H7 (cell line): ENCODE measurements around the gene UBASH3B. TPM values are rescaled to one million over a fixed set of nuclear protein-coding genes. Genes with fewer than 3 reads are reported as not detected.

ENCODE experiments used
- DNase-seq: peaks from one replicate; pipeline ENCODE4 v3.0.0; 2012
- H3K27me3 ChIP-seq: 2 replicates; pipeline ENCODE4 v1.6.0; 2011; ENCODE audit warnings: mild to moderate bottlenecking, low read length; ENCODE audit not compliant: control insufficient read depth, insufficient read depth
- H3K36me3 ChIP-seq: replicated peaks from 2 replicates; pipeline ENCODE4 v1.5.1; 2011; ENCODE audit warnings: low read length; ENCODE audit not compliant: control insufficient read depth, insufficient read depth
- H3K4me3 ChIP-seq: 2 replicates; pipeline ENCODE4 v1.5.1; 2011; ENCODE audit warnings: low read depth, mild to moderate bottlenecking, control low read depth, low read length, moderate library complexity; ENCODE audit not compliant: insufficient read depth
- total RNA-seq: library from RNA; depleted of rRNA; stranded (reverse); fragments of >200 nt; shearing (Covaris generic); gene quantifications from 2 replicates; pipeline ENCODE4 v1.2.3, GENCODE V29; 2014

Gene UBASH3B
- total RNA-seq, 1 experiment from 2014 or later = 15.9 TPM

DNA sequence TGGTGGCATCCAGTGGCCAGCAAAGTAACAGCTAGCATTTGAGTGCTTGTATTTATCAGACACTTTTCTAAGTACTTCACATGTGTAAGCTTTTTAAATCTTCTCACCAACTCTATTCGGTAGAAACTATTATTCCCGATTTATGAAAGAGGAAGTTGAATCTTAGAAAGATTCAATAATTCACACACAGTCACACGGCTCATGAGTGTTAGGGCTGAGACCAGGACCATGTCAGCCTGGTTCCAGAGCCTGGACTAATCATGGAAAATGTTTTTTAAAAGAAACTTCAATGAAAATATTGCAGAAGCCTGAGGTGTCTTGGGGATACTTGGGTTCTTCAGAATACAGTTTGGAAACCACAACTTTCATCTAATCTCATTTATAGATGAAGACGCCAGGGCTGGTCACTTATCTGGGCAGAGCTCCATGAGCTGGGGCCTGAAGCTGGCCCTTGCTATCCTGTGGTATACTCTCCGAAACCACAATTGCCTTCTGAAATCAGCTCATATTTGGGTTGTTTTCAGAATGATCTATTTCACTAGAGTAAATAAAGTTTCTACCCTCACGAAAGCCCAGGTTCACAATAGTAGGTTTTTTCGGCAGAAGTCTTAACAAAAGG lies 178.4 kb downstream of the UBASH3B start:
- no peaks in the 10 kb centered on the region for H3K27me3 ChIP-seq
- H3K4me3 ChIP-seq = no peak overlapping the region
- no peak for DNase-seq
- H3K36me3 ChIP-seq = no peaks in the 10 kb centered on the region

GRCh38 chr11:122836916-122837315 lies 181.4 kb downstream of the UBASH3B start:
- no peaks in the 10 kb centered on the region for H3K27me3 ChIP-seq
- no peak for DNase-seq
- no peak overlapping the region for H3K4me3 ChIP-seq
- no peaks in the 10 kb centered on the region for H3K36me3 ChIP-seq

DNA sequence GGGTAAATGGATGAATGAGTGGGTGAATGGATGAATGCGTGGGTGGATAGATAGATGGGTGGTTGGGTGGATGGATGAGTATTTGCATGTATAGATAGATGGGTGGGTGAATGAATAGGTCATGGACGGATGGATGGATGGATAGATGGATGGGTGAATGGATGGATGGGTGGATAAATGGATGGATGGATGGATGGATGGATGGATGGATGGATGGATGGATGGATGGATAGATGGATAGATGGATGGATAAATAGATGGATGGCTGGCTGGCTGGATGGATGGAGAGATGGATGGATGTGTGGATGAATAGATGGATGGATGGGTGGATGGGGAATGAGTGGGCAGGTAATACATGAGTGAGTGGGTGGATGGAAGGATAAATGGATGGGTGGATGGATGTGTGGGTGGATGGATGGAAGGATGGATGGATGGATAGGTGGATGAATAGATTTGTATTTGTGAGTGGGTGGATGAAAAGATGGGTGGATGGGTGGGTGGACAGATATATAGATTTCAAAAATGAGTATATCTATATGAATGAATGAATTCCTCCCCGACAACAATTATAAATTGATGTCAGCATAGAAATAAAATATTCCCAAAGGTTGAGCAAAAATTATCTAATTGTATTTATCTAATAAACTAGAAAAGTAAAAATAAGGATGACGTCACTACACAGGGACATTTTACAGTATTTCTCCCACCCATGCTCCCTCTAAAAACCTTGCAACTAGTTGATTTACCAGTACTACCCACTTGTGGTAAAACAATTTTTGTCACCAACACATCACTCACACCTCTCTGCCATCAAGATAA lies 182.2 kb downstream of the UBASH3B start:
- H3K36me3 ChIP-seq = no peaks in the 10 kb centered on the region
- no peak overlapping the region for H3K4me3 ChIP-seq
- no peaks in the 10 kb centered on the region for H3K27me3 ChIP-seq
- DNase-seq = no peak

DNA sequence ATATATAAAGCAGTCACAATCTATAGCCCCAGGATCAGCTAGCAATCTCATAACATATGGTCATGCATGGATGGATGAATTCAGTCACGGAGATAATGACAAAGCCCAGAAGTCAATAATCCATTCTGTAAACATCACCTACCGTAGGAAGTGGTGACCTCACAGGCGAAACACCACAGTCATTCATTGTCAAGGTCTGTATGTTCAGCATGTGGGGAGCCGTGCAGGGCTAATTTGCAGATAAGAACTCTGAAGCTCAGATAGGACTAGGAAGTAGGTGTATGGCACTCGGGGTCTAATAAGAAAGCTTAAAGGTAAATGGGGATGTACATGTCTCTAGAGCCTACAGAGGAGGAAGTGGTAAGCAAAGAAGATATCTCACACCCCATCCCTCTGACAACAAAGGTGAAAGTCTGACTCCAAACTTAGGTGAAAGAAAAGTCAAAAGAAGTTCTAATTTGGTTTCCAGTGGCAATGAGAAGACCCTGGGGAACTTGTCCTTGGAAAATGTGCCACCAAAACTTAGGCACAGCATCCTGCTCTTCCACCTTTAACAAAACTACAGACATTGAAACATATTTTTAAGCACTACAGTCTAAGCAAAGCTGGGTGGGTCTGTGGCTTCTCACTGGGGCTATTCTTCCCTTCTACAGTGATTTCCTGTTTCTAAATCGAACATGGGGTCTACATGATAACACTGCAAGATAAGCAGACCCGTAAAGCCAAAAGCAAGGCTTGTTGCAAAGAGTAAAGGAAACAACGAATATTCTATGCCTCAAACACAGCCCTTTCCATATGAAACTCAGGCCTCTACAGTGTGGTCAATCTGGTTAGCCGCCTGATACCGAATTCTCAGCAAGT lies 188.0 kb downstream of the UBASH3B start:
- DNase-seq = no peak
- Histone ChIP-seq H3K27me3 (no peaks in the 10 kb centered on the region), H3K4me3 (no peak overlapping the region), H3K36me3 (no peaks in the 10 kb centered on the region)

GRCh38 chr11:122847466-122847865 lies 191.9 kb downstream of the UBASH3B start:
- no peaks in the 10 kb centered on the region for H3K27me3 ChIP-seq
- H3K36me3 ChIP-seq = no peaks in the 10 kb centered on the region
- no peak for DNase-seq
- H3K4me3 ChIP-seq = no peak overlapping the region

GRCh38 chr11:122848186-122848585 lies 192.7 kb downstream of the UBASH3B start:
- Histone ChIP-seq H3K36me3 (no peaks in the 10 kb centered on the region), H3K4me3 (no peak overlapping the region), H3K27me3 (no peaks in the 10 kb centered on the region)
- DNase-seq = no peak

DNA sequence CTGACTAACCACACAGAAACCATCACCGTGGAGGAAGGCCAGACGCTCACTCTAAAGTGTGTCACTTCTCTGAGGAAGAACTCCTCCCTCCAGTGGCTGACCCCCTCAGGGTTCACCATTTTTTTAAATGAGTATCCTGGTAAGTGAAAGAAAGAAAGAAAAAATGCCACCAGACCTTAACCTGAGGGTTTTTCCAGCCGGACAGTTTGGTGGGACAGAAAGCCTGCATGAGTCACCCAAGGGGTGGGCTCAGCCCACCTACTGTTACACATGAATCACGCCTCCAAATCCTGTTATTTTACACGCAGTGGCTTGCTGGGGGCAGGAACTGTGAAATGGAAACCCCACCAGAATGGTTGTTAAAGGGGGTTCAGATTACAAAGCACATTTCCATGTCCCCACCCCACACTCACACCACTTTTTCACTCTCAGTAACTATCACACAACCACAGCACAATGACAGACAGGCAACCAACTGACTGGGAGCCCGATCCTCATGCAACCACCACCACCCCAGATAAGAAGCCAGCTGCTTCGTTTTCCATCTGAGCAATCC lies 194.6 kb downstream of the UBASH3B start:
- Histone ChIP-seq H3K36me3 (no peaks in the 10 kb centered on the region), H3K4me3 (no peak overlapping the region), H3K27me3 (no peaks in the 10 kb centered on the region)
- DNase-seq = no peak

GRCh38 chr11:122851366-122851966 lies 195.9 kb downstream of the UBASH3B start:
- no peaks in the 10 kb centered on the region for H3K27me3 ChIP-seq
- no peak for DNase-seq
- H3K4me3 ChIP-seq = no peak overlapping the region
- H3K36me3 ChIP-seq = no peaks in the 10 kb centered on the region

GRCh38 chr11:122852074-122852795 lies 196.7 kb downstream of the UBASH3B start:
- no peak overlapping the region for H3K4me3 ChIP-seq
- DNase-seq = no peak

DNA sequence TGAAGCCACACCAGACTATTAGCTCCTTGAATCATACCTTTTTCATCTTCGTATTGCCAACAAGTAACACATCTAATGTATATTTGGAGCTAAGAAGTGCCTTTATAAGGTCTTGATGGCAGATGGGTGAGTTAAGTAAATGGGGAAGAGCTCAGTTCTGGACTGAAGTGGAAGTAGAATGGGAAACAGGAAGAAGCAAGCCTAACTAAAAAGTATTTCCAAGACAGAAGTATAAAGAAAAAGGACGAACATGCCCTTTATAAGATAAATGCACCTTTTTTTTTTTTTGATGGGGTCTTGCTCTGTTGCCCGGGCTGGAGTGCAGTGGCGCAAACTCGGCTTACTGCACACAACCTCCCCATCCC lies 197.3 kb downstream of the UBASH3B start:
- Histone ChIP-seq H3K36me3 (no peaks in the 10 kb centered on the region), H3K27me3 (no peaks in the 10 kb centered on the region), H3K4me3 (no peak overlapping the region)
- no peak for DNase-seq

More at GRCh38 chr11:122852074-122852795, 196.7 kb downstream of the UBASH3B start:
- H3K27me3 ChIP-seq = no peaks in the 10 kb centered on the region
- no peaks in the 10 kb centered on the region for H3K36me3 ChIP-seq

DNA sequence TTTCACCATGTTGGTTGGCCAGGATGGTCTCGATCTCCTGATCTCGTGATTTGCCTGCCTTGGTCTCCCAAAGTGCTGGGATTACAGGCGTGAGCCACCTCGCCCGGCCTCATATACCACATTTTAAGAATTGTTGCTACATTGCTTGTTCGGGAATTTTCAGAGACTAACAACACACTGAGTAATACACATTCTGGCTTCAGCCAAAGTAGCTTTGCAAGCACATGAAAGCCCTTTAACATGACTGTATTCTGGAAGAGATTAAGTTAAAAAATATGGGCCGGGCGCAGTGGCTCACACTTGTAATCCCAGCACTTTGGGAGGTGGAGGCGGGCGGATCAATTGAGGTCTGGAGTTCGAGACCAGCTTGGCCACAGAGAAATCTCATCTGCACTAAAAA lies 197.7 kb downstream of the UBASH3B start:
- Histone ChIP-seq H3K4me3 (no peak overlapping the region), H3K36me3 (no peaks in the 10 kb centered on the region), H3K27me3 (no peaks in the 10 kb centered on the region)
- no peak for DNase-seq

- no peaks in the 10 kb centered on the region for H3K27me3 ChIP-seq
- H3K4me3 ChIP-seq = no peak overlapping the region
- DNase-seq = peak; percentile 67
Measured at GRCh38 chr11:122853971-122854446, 198.5 kb downstream of the UBASH3B start.

GRCh38 chr11:122861631-122862030 lies 206.1 kb downstream of the UBASH3B start:
- Histone ChIP-seq H3K36me3 (no peaks in the 10 kb centered on the region), H3K27me3 (no peaks in the 10 kb centered on the region), H3K4me3 (no peak overlapping the region)
- no peak for DNase-seq

More at GRCh38 chr11:122853971-122854446, 198.5 kb downstream of the UBASH3B start:
- H3K36me3 ChIP-seq = no peaks in the 10 kb centered on the region
